Measurements from ENCODE around the gene LRMDA.

DNA sequence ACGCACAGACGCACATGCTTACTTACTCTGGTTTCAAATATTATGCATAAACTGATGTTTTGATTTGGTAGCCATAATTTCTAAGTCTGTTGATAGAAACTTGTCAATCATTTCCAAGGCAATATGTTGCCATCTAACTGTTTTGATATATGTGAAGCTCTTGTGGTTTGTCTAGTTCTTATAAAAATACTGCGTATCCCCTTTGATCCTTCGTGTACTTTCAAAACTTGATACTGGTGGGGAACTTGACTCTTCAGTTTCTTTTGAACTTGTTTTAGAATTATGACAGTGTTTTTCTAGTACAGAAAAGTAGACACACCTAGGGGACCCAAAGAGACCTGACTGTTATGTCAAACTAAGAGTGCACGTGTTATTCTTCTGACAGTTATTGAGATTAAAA, 708.0 kb downstream of the LRMDA start:
- no peak for TF ChIP-seq CTCF (IDR thresholded peaks at IDR 0.05)
- TF ChIP-seq POLR2A (IDR thresholded peaks at IDR 0.05) = no peak
